ENCODE data around the gene ARL2BP. TPM values are rescaled to one million over a fixed set of nuclear protein-coding genes. Genes with fewer than 3 reads are reported as not detected.

The ARL2BP gene
- total and polyA plus RNA-seq, 2 of the 13 experiments (the other 11 are each of a cell fraction or from before 2014, with no cell fraction given) = 64.3 to 67.6 TPM

DNA sequence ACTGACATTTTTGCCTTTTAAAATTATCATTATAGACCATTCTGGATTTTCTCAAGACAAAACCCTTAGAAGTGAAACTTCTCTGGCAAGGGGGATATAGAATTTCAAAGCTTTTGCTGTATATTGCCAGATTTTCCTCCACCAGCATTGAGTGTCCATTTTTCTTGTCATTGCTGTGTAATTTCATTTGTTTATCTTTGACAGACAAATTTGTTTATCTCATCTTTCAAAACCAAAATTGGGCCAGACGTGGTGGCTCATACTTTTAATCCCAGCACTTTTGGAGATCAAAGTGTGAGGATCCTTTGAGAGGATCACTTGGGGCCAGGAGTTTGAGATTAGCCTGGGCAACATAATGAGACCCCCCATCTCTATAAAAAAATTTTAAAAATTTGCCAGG is 16.0 kb upstream of the ARL2BP start:
- no peak for ATAC-seq
- Histone ChIP-seq H3K4me3 (replicated peaks in 1 of 3; ENCODE audit: insufficient read depth in 1 of 3, low read depth in 2 of 3, low read length in 3 of 3) (no peak overlapping the region), H3K79me2 (ENCODE audit: insufficient read depth, low read length) (no peaks in the 10 kb centered on the region), H3K4me1 (ENCODE audit: insufficient read depth, low read length) (no peaks in the 10 kb centered on the region), H3K27me3 (ENCODE audit: control insufficient read depth in 1 of 2, insufficient read depth in 2 of 2, low read length in 2 of 2) (no peaks in the 10 kb centered on the region), H2AFZ (ENCODE audit: low read length) (no peak overlapping the region), H3K4me2 (ENCODE audit: low read depth, low read length) (no peak overlapping the region), H3K9ac (ENCODE audit: insufficient read depth, low read depth, low read length) (no peak overlapping the region), H3K27ac (ENCODE audit: extremely low read length, insufficient read depth, low read length) (no peak overlapping the region), H3K36me3 (replicated peaks in 1 of 2; ENCODE audit: control insufficient read depth in 1 of 2, insufficient read depth in 2 of 2, low read length in 2 of 2) (peaks cover 46 to 91% of the 10 kb centered on the region in 2 experiments), H3K9me3 (ENCODE audit: low read length) (no peaks in the 10 kb centered on the region), H4K20me1 (ENCODE audit: insufficient read depth, low read length) (no peaks in the 10 kb centered on the region)
- TF ChIP-seq, protein P1, sequence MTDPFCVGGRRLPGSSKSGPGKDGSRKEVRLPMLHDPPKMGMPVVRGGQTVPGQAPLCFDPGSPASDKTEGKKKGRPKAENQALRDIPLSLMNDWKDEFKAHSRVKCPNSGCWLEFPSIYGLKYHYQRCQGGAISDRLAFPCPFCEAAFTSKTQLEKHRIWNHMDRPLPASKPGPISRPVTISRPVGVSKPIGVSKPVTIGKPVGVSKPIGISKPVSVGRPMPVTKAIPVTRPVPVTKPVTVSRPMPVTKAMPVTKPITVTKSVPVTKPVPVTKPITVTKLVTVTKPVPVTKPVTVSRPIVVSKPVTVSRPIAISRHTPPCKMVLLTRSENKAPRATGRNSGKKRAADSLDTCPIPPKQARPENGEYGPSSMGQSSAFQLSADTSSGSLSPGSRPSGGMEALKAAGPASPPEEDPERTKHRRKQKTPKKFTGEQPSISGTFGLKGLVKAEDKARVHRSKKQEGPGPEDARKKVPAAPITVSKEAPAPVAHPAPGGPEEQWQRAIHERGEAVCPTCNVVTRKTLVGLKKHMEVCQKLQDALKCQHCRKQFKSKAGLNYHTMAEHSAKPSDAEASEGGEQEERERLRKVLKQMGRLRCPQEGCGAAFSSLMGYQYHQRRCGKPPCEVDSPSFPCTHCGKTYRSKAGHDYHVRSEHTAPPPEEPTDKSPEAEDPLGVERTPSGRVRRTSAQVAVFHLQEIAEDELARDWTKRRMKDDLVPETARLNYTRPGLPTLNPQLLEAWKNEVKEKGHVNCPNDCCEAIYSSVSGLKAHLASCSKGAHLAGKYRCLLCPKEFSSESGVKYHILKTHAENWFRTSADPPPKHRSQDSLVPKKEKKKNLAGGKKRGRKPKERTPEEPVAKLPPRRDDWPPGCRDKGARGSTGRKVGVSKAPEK (CRISPR knock-in tag; IDR thresholded peaks at IDR 0.05; ENCODE audit: borderline replicate concordance) = no peak
- no peak for TF ChIP-seq ZNF17 (CRISPR knock-in tag; IDR thresholded peaks at IDR 0.05)
- no peak for TF ChIP-seq ZNF607 (CRISPR knock-in tag; IDR thresholded peaks at IDR 0.05; ENCODE audit: borderline replicate concordance)
- BruUV-seq (replicated peaks) = no TSS peak
- no peak for FAIRE-seq
- POLR2A ChIA-PET = no interaction called here
- 92% methylated on average over 1 of the region's 1 CpG for WGBS (ENCODE audit: low lambda C conversion rate)
- in situ Hi-C loops (cut with HindIII; ENCODE audit: extremely low pct_ligation_motif_present, low pct_unique_long_range_greater_than_20kb) = no loop called here
- intact Hi-C loops (cut with micrococcal nuclease; ENCODE audit: unreplicated experiment) = no loop called here
- DNase-seq (ENCODE audit: low spot score) = no peak
- CTCF ChIA-PET (ENCODE audit: low intra/inter-chr PET ratio, low total read pairs) = no interaction called here

DNA sequence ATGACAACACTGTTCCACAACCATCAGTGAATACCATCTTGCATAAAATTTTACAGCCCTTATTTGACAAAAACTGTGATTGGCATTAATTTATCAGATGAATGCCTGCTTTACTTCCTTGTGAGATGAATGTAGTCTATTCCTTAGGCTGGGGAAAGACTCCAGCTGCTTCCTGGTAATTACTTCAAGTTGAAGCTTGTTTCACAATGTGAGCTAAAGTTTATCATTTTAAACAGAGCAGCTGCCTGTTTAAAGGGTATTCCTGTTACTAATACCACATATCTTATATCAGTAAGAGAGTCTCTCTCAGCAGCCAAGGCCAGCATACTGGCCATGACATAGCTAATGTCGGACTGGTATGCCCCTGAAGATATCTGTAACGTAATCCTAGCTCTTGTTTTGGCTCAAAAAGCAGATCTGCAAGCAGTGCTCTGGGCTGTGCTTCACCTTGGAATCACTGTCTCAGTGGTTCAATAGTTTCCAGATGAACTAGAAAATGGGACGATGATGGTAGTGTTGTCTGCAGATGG is 13.2 kb upstream of the ARL2BP start:
- H4K20me1 ChIP-seq (ENCODE audit: insufficient read depth, low read length) = no peaks in the 10 kb centered on the region
- peaks cover 48 to 83% of the 10 kb centered on the region in 2 experiments for H3K36me3 ChIP-seq (replicated peaks in 1 of 2; ENCODE audit: control insufficient read depth in 1 of 2, insufficient read depth in 2 of 2, low read length in 2 of 2)
- no peak overlapping the region for H2AFZ ChIP-seq (ENCODE audit: low read length)
- H3K9me3 ChIP-seq (ENCODE audit: low read length) = no peaks in the 10 kb centered on the region
- CTCF ChIA-PET (ENCODE audit: low intra/inter-chr PET ratio, low total read pairs) = no interaction called here
- H3K4me2 ChIP-seq (ENCODE audit: low read depth, low read length) = no peak overlapping the region
- in situ Hi-C loops (cut with HindIII; ENCODE audit: extremely low pct_ligation_motif_present, low pct_unique_long_range_greater_than_20kb) (no loop called here), intact Hi-C loops (cut with micrococcal nuclease; ENCODE audit: unreplicated experiment) (no loop called here)
- FAIRE-seq (no peak), ATAC-seq (no peak), DNase-seq (ENCODE audit: low spot score) (no peak)
- no peak overlapping the region for H3K27ac ChIP-seq (ENCODE audit: extremely low read length, insufficient read depth, low read length)
- H3K4me1 ChIP-seq (ENCODE audit: insufficient read depth, low read length) = no peaks in the 10 kb centered on the region
- no peak overlapping the region for H3K9ac ChIP-seq (ENCODE audit: insufficient read depth, low read depth, low read length)
- H3K4me3 ChIP-seq (replicated peaks in 1 of 3; ENCODE audit: insufficient read depth in 1 of 3, low read depth in 2 of 3, low read length in 3 of 3) = no peak overlapping the region
- 95% methylated on average over 3 of the region's 3 CpGs for WGBS (ENCODE audit: low lambda C conversion rate)
- no peaks in the 10 kb centered on the region for H3K79me2 ChIP-seq (ENCODE audit: insufficient read depth, low read length)
- no TSS peak for BruUV-seq (replicated peaks)
- H3K27me3 ChIP-seq (ENCODE audit: control insufficient read depth in 1 of 2, insufficient read depth in 2 of 2, low read length in 2 of 2) = no peaks in the 10 kb centered on the region
- POLR2A ChIA-PET = no interaction called here
- TF ChIP-seq ZFY (CRISPR knock-in tag; IDR thresholded peaks at IDR 0.05) (no peak), XRCC5 (optimal IDR thresholded peaks at IDR 0.05; ENCODE audit: low read length) (no peak), DR1 (CRISPR knock-in tag; IDR thresholded peaks at IDR 0.05) (no peak), PHF20 (CRISPR knock-in tag; IDR thresholded peaks at IDR 0.05) (no peak), RXRA (CRISPR knock-in tag; IDR thresholded peaks at IDR 0.05) (no peak), HDAC2 (CRISPR knock-in tag; IDR thresholded peaks at IDR 0.05) (no peak), KDM5B (CRISPR knock-in tag; IDR thresholded peaks at IDR 0.05; ENCODE audit: borderline replicate concordance) (no peak), ZFP62 (CRISPR knock-in tag; IDR thresholded peaks at IDR 0.05) (no peak), ZBTB1 (CRISPR knock-in tag; IDR thresholded peaks at IDR 0.05; ENCODE audit: borderline replicate concordance) (no peak), TEAD2 (CRISPR knock-in tag; IDR thresholded peaks at IDR 0.05) (no peak), ZNF552 (CRISPR knock-in tag; IDR thresholded peaks at IDR 0.05; ENCODE audit: borderline replicate concordance) (no peak), ZNF224 (CRISPR knock-in tag; IDR thresholded peaks at IDR 0.05) (no peak), PHF5A (CRISPR knock-in tag; IDR thresholded peaks at IDR 0.05; ENCODE audit: low read depth, unreplicated experiment) (no peak), ZNF674 (CRISPR knock-in tag; IDR thresholded peaks at IDR 0.05; ENCODE audit: low read depth) (no peak), NCOA1 (CRISPR knock-in tag; IDR thresholded peaks at IDR 0.05) (no peak)
